ENCODE results near the gene SLC35A3.

SLC35A3 gene

GRCh38 chr1:100080331-100080730 is 110.5 kb downstream of the SLC35A3 start:
- no peak for DNase-seq

All from GOT3 (cell line).